Fibroblast of lung (primary cell): ENCODE results near the gene GLT6D1. TPM values are rescaled to one million over a fixed set of nuclear protein-coding genes. Genes with fewer than 3 reads are reported as not detected.

ENCODE experiments used
- DNase-seq, 2 donors: peaks; one replicate each; pipeline versions ENCODE4 v3.0.0 to v3.0.0-alpha.2; 2010; ENCODE audit warnings: low read depth in 2 of 2
- H2AFZ ChIP-seq: 2 replicates; pipeline ENCODE4 v1.5.1; 2012; ENCODE audit warnings: low read length, control low read depth, inconsistent platforms
- H3K27ac ChIP-seq: 2 replicates; pipeline ENCODE4 v1.5.1; 2011; ENCODE audit warnings: low read length, control low read depth; ENCODE audit not compliant: insufficient read depth
- H3K27me3 ChIP-seq: 2 replicates; pipeline ENCODE4 v1.5.1; 2011; ENCODE audit warnings: mild to moderate bottlenecking, low read length; ENCODE audit not compliant: control insufficient read depth, insufficient read depth
- H3K36me3 ChIP-seq: 2 replicates; pipeline ENCODE4 v1.5.1; 2011; ENCODE audit warnings: low read length; ENCODE audit not compliant: control insufficient read depth, insufficient read depth
- H3K4me1 ChIP-seq: 2 replicates; pipeline ENCODE4 v1.5.1; 2011; ENCODE audit warnings: low read length; ENCODE audit not compliant: control insufficient read depth, insufficient read depth; ENCODE audit errors: extremely low read depth
- H3K4me2 ChIP-seq: 2 replicates; pipeline ENCODE4 v1.5.1; 2011; ENCODE audit warnings: low read length, control low read depth; ENCODE audit not compliant: insufficient read depth; ENCODE audit errors: extremely low read depth
- H3K4me3 ChIP-seq, 4 experiments: fragments of 200-600 bp in 1 of 4; sonication (generic) in 1 of 4; replicated peaks in 1 of 4; 2 replicates each; pipeline ENCODE4 v1.5.1; 2011 to 2016; ENCODE audit warnings: low read length in 4 of 4, low read depth in 3 of 4, mild to moderate bottlenecking in 3 of 4, control low read depth in 2 of 4, inconsistent platforms in 1 of 4, mixed read lengths in 1 of 4; ENCODE audit not compliant: insufficient read depth in 1 of 4; ENCODE audit errors: control extremely low read depth in 1 of 4
- H3K79me2 ChIP-seq: 2 replicates; pipeline ENCODE4 v1.5.1; 2012; ENCODE audit warnings: mild to moderate bottlenecking, low read length, inconsistent platforms; ENCODE audit not compliant: control insufficient read depth, insufficient read depth
- H3K9ac ChIP-seq: 2 replicates; pipeline ENCODE4 v1.5.1; 2011; ENCODE audit warnings: mild to moderate bottlenecking, low read length, control low read depth; ENCODE audit not compliant: insufficient read depth
- H3K9me3 ChIP-seq: 2 replicates; pipeline ENCODE4 v1.5.1; 2012; ENCODE audit warnings: low read depth, low read length; ENCODE audit not compliant: control insufficient read depth, insufficient read depth
- H4K20me1 ChIP-seq: 2 replicates; pipeline ENCODE4 v1.5.1; 2011; ENCODE audit warnings: low read length; ENCODE audit not compliant: control insufficient read depth, insufficient read depth; ENCODE audit errors: extremely low read depth
- EZH2 ChIP-seq: IDR thresholded peaks from 2 replicates; pipeline ENCODE4 v1.5.1; 2012; ENCODE audit warnings: low read length, control low read depth, mild to moderate bottlenecking; ENCODE audit errors: missing control alignments
- polyA plus RNA-seq, 2 donors: library from polyadenylated mRNA; depleted of rRNA in 1 of 2; stranded (reverse) in 1 of 2; unstranded in 1 of 2; fragments of >200 nt; gene quantifications; 2 replicates each; pipeline ENCODE4 v1.2.1, GENCODE V29; 2011 to 2012; ENCODE audit warnings: missing spikeins in 1 of 2
- total RNA-seq: library from RNA; depleted of rRNA; stranded (reverse); fragments of >200 nt; gene quantifications from 2 replicates; pipeline ENCODE4 v1.2.1, GENCODE V29; 2014
- TF ChIP-seq, protein P1 (sequence below), 2 donors: IDR thresholded peaks in 1 of 2; conservative IDR thresholded peaks in 1 of 2; 1 replicate in 1 of 2; 2 replicates in 1 of 2; pipeline ENCODE4 v1.5.1; 2011 to 2012; ENCODE audit warnings: low read length in 2 of 2, control low read depth in 1 of 2, inconsistent platforms in 1 of 2, low read depth in 1 of 2, mild to moderate bottlenecking in 1 of 2

GLT6D1 gene
- total and polyA plus RNA-seq, 2 donors (not counting 1 experiment from before 2014, with no cell fraction given), result not detected

DNA sequence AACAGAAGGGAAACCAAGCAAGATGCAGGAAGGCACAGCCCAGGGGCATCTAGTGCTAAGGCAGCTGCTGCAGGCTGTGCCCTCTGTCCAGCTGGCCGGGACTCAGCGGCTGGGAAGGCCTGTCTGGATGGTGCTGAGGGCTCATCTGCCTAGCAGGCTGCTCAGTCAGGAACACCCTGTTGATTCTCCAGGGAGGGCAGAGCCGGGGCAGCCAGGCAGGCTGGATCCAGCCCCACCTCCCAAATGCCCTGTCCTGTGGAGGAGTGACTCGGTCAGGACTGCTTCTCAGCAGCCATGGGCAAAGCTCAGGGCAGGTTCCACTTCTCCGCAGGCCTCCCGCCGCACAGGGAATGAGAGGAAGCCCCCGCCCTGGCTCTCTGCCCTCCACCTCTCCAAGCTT, 16.0 kb upstream of the GLT6D1 start:
- H3K4me3 ChIP-seq, result no peak overlapping the region
- no peaks in the 10 kb centered on the region for H3K4me1 ChIP-seq
- no peaks in the 10 kb centered on the region for H3K9me3 ChIP-seq
- no peak overlapping the region for H3K9ac ChIP-seq
- no peaks in the 10 kb centered on the region for H3K79me2 ChIP-seq
- no peaks in the 10 kb centered on the region for H3K36me3 ChIP-seq
- H3K27me3 ChIP-seq, result no peaks in the 10 kb centered on the region
- no peak overlapping the region for H3K27ac ChIP-seq
- no peak overlapping the region for H3K4me2 ChIP-seq
- H2AFZ ChIP-seq, result no peak overlapping the region
- no peak for DNase-seq
- TF ChIP-seq, protein P1, sequence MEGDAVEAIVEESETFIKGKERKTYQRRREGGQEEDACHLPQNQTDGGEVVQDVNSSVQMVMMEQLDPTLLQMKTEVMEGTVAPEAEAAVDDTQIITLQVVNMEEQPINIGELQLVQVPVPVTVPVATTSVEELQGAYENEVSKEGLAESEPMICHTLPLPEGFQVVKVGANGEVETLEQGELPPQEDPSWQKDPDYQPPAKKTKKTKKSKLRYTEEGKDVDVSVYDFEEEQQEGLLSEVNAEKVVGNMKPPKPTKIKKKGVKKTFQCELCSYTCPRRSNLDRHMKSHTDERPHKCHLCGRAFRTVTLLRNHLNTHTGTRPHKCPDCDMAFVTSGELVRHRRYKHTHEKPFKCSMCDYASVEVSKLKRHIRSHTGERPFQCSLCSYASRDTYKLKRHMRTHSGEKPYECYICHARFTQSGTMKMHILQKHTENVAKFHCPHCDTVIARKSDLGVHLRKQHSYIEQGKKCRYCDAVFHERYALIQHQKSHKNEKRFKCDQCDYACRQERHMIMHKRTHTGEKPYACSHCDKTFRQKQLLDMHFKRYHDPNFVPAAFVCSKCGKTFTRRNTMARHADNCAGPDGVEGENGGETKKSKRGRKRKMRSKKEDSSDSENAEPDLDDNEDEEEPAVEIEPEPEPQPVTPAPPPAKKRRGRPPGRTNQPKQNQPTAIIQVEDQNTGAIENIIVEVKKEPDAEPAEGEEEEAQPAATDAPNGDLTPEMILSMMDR (conservative IDR thresholded peaks at IDR 0.05 in 1 of 2, IDR thresholded peaks at IDR 0.05 in 1 of 2; ENCODE audit: low read depth in 1 of 2, low read length in 2 of 2), result no peak
- TF ChIP-seq EZH2, result no peak
- no peaks in the 10 kb centered on the region for H4K20me1 ChIP-seq

DNA sequence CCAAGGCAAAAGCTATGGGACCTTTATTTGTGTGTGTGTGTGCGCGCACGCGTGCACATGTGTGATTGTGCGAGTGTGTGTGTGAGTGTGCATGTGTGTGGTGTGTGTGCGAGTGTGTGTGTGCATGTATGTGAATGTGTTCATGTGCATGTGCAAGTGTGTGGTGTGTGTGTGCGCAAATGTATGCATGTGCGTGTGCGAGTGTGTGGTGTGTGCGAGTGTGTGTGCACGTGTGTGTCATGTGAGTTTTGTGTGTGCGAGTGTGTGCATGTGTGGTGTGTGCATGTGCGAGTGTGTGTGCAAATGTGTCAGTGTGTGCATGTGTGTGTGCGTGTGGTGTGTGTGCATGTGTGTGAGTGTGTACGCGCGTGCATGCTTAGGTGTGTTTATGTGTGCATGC, 11.1 kb upstream of the GLT6D1 start:
- Histone ChIP-seq H3K4me2 (no peak overlapping the region), H2AFZ (no peak overlapping the region)

DNA sequence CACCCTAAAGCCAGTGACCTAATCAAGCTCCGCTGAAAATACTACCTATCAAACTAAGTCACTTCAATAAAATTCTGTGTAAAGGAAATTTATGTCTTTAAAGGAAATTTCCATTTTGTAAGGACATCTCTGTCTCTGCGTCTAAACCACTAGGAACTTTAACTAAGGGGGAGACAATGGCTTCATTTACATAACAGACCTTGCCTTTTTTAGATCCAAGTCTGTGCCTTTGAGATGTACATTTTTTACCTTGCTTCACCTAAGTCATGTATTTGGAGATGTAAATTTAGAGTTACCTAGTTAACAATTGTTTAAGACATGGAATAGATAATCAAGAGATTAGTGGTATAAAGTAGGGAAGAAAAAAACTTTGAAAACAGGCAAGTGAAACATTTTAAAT, 10.2 kb upstream of the GLT6D1 start:
- no peaks in the 10 kb centered on the region for H3K79me2 ChIP-seq
- H3K4me3 ChIP-seq, result no peak overlapping the region
- H3K9ac ChIP-seq, result no peak overlapping the region
- TF ChIP-seq, protein P1 (conservative IDR thresholded peaks at IDR 0.05 in 1 of 2, IDR thresholded peaks at IDR 0.05 in 1 of 2; ENCODE audit: low read depth in 1 of 2, low read length in 2 of 2), result no peak
- no peak for TF ChIP-seq EZH2
- H4K20me1 ChIP-seq, result no peaks in the 10 kb centered on the region
- H3K36me3 ChIP-seq, result no peaks in the 10 kb centered on the region
- no peak for DNase-seq
- H3K27ac ChIP-seq, result no peak overlapping the region
- no peak overlapping the region for H2AFZ ChIP-seq
- no peaks in the 10 kb centered on the region for H3K27me3 ChIP-seq
- H3K4me2 ChIP-seq, result no peak overlapping the region
- H3K4me1 ChIP-seq, result no peaks in the 10 kb centered on the region
- H3K9me3 ChIP-seq, result no peaks in the 10 kb centered on the region

More for the DNA sequence above, 11.1 kb upstream of the GLT6D1 start:
- no peaks in the 10 kb centered on the region for H3K79me2 ChIP-seq
- no peaks in the 10 kb centered on the region for H3K27me3 ChIP-seq
- no peak for TF ChIP-seq EZH2
- TF ChIP-seq, protein P1 (conservative IDR thresholded peaks at IDR 0.05 in 1 of 2, IDR thresholded peaks at IDR 0.05 in 1 of 2; ENCODE audit: low read depth in 1 of 2, low read length in 2 of 2), result no peak
- no peak overlapping the region for H3K4me3 ChIP-seq
- no peak overlapping the region for H3K9ac ChIP-seq
- no peak for DNase-seq
- no peaks in the 10 kb centered on the region for H3K4me1 ChIP-seq
- no peaks in the 10 kb centered on the region for H3K9me3 ChIP-seq
- no peak overlapping the region for H3K27ac ChIP-seq
- no peaks in the 10 kb centered on the region for H3K36me3 ChIP-seq
- no peaks in the 10 kb centered on the region for H4K20me1 ChIP-seq
